Measurements from ENCODE around the gene GOLGA3. TPM values are rescaled to one million over a fixed set of nuclear protein-coding genes. Genes with fewer than 3 reads are reported as not detected.
"Not testable (repeated sequence)": the region's sequence is repeated elsewhere in the genome, so short reads cannot be mapped to it uniquely, and the experiment has no call there.

GOLGA3 gene, protein sequence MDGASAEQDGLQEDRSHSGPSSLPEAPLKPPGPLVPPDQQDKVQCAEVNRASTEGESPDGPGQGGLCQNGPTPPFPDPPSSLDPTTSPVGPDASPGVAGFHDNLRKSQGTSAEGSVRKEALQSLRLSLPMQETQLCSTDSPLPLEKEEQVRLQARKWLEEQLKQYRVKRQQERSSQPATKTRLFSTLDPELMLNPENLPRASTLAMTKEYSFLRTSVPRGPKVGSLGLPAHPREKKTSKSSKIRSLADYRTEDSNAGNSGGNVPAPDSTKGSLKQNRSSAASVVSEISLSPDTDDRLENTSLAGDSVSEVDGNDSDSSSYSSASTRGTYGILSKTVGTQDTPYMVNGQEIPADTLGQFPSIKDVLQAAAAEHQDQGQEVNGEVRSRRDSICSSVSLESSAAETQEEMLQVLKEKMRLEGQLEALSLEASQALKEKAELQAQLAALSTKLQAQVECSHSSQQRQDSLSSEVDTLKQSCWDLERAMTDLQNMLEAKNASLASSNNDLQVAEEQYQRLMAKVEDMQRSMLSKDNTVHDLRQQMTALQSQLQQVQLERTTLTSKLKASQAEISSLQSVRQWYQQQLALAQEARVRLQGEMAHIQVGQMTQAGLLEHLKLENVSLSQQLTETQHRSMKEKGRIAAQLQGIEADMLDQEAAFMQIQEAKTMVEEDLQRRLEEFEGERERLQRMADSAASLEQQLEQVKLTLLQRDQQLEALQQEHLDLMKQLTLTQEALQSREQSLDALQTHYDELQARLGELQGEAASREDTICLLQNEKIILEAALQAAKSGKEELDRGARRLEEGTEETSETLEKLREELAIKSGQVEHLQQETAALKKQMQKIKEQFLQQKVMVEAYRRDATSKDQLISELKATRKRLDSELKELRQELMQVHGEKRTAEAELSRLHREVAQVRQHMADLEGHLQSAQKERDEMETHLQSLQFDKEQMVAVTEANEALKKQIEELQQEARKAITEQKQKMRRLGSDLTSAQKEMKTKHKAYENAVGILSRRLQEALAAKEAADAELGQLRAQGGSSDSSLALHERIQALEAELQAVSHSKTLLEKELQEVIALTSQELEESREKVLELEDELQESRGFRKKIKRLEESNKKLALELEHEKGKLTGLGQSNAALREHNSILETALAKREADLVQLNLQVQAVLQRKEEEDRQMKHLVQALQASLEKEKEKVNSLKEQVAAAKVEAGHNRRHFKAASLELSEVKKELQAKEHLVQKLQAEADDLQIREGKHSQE (N-terminal part only)
- total RNA-seq (2022), result 94.9 and 116 TPM in 2 replicates
- percentile 86 among the genes with signal in this experiment for Bru-seq, nascent RNA
- BruChase-seq, experiment 1, labeled RNA remaining after a 6-hour chase, result percentile 97 among the genes with signal in this experiment
- BruChase-seq, experiment 2, labeled RNA remaining after a 2-hour chase, result percentile 95 among the genes with signal in this experiment
- long read RNA-seq, partial matches to known transcripts, result 11 of 35 reads
- long read RNA-seq, other reads (novel, unspliced or antisense), result 24 of 35 reads

DNA sequence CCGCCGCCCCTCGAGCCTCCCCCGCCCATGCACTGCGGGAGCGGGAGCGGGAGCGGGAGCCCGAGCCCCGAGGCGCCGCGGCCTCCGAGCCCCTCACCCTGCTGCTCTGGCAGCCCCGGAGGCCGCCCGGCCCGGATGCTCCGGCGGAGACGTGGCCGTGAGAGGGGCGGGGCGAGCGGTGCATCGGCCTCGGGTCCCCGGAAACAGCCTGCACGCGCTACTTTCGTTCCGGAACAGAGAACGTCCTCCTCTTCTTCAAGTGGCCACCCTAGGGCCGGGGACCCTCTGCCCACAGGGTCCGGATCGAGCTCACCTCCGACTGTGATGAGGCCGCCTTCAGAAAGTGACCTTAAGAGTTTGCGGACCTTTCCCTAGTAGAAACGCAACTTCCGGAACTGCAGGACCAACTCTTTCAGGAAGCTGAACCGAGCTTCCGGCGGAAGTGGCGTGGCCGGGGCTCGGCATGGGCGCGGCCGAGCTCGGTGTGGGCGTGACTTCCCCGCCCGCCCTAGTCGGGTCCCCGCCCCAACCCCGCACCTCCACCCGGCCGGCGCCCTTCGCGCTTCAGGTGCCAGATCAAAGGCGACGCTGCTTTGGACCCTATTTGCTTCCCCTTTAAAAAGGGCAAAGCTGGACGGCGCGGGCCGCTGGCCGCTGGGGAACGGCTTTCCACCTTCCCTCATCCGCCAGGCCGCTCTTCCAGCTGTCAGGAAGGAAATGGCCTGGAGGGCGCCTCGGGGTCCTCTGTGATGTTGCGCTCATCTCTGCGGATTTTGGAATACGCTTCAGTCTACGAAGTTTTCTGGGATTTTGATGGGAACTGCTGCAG is at the start of gene GOLGA3:
Gene GOLGA3 (minus strand): TSS at position 164 of the 829 bp plus-strand sequence. CDS start 6,741 bp downstream, outside the sequence.
- H3K4me3 Mint-ChIP-seq (ENCODE audit: unreplicated experiment), result peak within 1 kb of the TSS; percentile 94
- intact Hi-C loops (cut with micrococcal nuclease), result loop anchor here (1.0 kb wide), 1 partner anchor 251 kb away; the partner anchor contains the start of gene ZNF140
- H3K4me1 Mint-ChIP-seq (ENCODE audit: insufficient read depth, unreplicated experiment), result peaks cover 10% of the 10 kb centered on the region
- H3K27ac Mint-ChIP-seq (ENCODE audit: low read depth, unreplicated experiment), result peak within 1 kb of the TSS; percentile 100
- no peaks in the 10 kb centered on the region for H3K27me3 Mint-ChIP-seq (ENCODE audit: insufficient read depth, unreplicated experiment)
- no peaks in the 10 kb centered on the region for H3K9me3 Mint-ChIP-seq (ENCODE audit: unreplicated experiment)
- peaks cover 47% of the 10 kb centered on the region for H3K36me3 Mint-ChIP-seq (ENCODE audit: insufficient read depth, unreplicated experiment)
- ChIA-PET CTCF (interaction anchor here (0.9 kb wide), 1 partner anchor 61 kb away, joined by 3 read pairs; no protein-coding TSS in a partner anchor), POLR2A (interaction anchor here (0.6 to 2.9 kb wide), 8 partner anchors 16 to 210 kb away, joined by 3 to 24 read pairs (median 6); partner anchors contain the start of genes ANKLE2, CHFR, PGAM5 and ZNF26)
- peak; percentile 91 for DNase-seq (ENCODE audit: unreplicated experiment)
- TF ChIP-seq CTCF (IDR thresholded peaks at IDR 0.05; ENCODE audit: unreplicated experiment), result no peak
- no TSS peak for BruUV-seq (replicated peaks)

- POLR2A ChIA-PET; BruUV-seq (replicated peaks); H3K4me3 Mint-ChIP-seq (ENCODE audit: unreplicated experiment); H3K9me3 Mint-ChIP-seq (ENCODE audit: unreplicated experiment); DNase-seq (ENCODE audit: unreplicated experiment); H3K27ac Mint-ChIP-seq (ENCODE audit: low read depth, unreplicated experiment); H3K27me3 Mint-ChIP-seq (ENCODE audit: insufficient read depth, unreplicated experiment); intact Hi-C loops (cut with micrococcal nuclease); H3K4me1 Mint-ChIP-seq (ENCODE audit: insufficient read depth, unreplicated experiment): not testable (repeated sequence)
- peaks cover 79% of the 10 kb centered on the region for H3K36me3 Mint-ChIP-seq (ENCODE audit: insufficient read depth, unreplicated experiment)
- CTCF ChIA-PET, result interaction anchor here (0.7 kb wide), 1 partner anchor 25 kb away, joined by 3 read pairs; no protein-coding TSS in a partner anchor
These were observed 46.0 kb upstream of the GOLGA3 start for GRCh38 chr12:132874620-132875019.

GRCh38 chr12:132874175-132874574 is 45.5 kb upstream of the GOLGA3 start:
- Mint-ChIP-seq H3K27me3 (ENCODE audit: insufficient read depth, unreplicated experiment) (no peaks in the 10 kb centered on the region), H3K27ac (ENCODE audit: low read depth, unreplicated experiment) (no peak overlapping the region), H3K36me3 (ENCODE audit: insufficient read depth, unreplicated experiment) (peaks cover 84% of the 10 kb centered on the region), H3K4me1 (ENCODE audit: insufficient read depth, unreplicated experiment) (no peaks in the 10 kb centered on the region), H3K4me3 (ENCODE audit: unreplicated experiment) (no peak overlapping the region), H3K9me3 (ENCODE audit: unreplicated experiment) (no peaks in the 10 kb centered on the region)
- intact Hi-C loops (cut with micrococcal nuclease), result no loop called here
- CTCF ChIA-PET, result no interaction called here
- BruUV-seq (replicated peaks), result no TSS peak
- no peak for DNase-seq (ENCODE audit: unreplicated experiment)
- POLR2A ChIA-PET, result no interaction called here
- TF ChIP-seq CTCF (IDR thresholded peaks at IDR 0.05; ENCODE audit: unreplicated experiment), result no peak

All from MCF 10A (cell line).